HG03378 (cell line): ENCODE measurements around the gene KHDC4.
"Not testable (repeated sequence)": the region's sequence is repeated elsewhere in the genome, so short reads cannot be mapped to it uniquely, and the experiment has no call there.

Experiments used
- ATAC-seq: cut with Tn5 transposase; IDR thresholded peaks from one replicate; pipeline ENCODE4 v1.9.1; 2021; ENCODE audit warnings: mild to moderate bottlenecking, moderate library complexity; ENCODE audit not compliant: unreplicated experiment

KHDC4 gene

GRCh38 chr1:155942578-155943141, 8.4 kb upstream of the KHDC4 start:
- ATAC-seq: no peak

- no peak for ATAC-seq
Observed at GRCh38 chr1:155941845-155942531, 7.8 kb upstream of the KHDC4 start.

GRCh38 chr1:155940993-155941844, 7.0 kb upstream of the KHDC4 start, which contains the start of gene RXFP4:
TSS of gene RXFP4 (plus strand) at chr1:155941638. CDS start at chr1:155941710, 72 bp downstream.
- ATAC-seq: no peak

GRCh38 chr1:155940482-155940992, 6.3 kb upstream of the KHDC4 start:
- no peak for ATAC-seq

GRCh38 chr1:155938220-155938627, 4.0 kb upstream of the KHDC4 start:
- no peak for ATAC-seq

- ATAC-seq: no peak
Observed at GRCh38 chr1:155934936-155935590, 850 bp upstream of the KHDC4 start.

- no peak for ATAC-seq
Observed at GRCh38 chr1:155933591-155934096, 569 bp downstream of the KHDC4 start.

GRCh38 chr1:155932487-155932886, 1.7 kb downstream of the KHDC4 start:
- no peak for ATAC-seq

GRCh38 chr1:155932081-155932480, 2.1 kb downstream of the KHDC4 start:
- no peak for ATAC-seq

- ATAC-seq: no peak
Observed at GRCh38 chr1:155931332-155932038, 2.7 kb downstream of the KHDC4 start.

GRCh38 chr1:155930725-155931124, 3.5 kb downstream of the KHDC4 start:
- ATAC-seq: not testable (repeated sequence)

GRCh38 chr1:155929057-155929456, 5.2 kb downstream of the KHDC4 start:
- ATAC-seq: no peak

- no peak for ATAC-seq
Observed at GRCh38 chr1:155925506-155925905, 8.7 kb downstream of the KHDC4 start.

GRCh38 chr1:155920717-155921116, 13.5 kb downstream of the KHDC4 start:
- no peak for ATAC-seq

- ATAC-seq: no peak
Observed at GRCh38 chr1:155919801-155920200, 14.4 kb downstream of the KHDC4 start.

- ATAC-seq: no peak
Observed at GRCh38 chr1:155918660-155919059, 15.6 kb downstream of the KHDC4 start.

- no peak for ATAC-seq
Observed at GRCh38 chr1:155913969-155914757, 20.1 kb downstream of the KHDC4 start.

- no peak for ATAC-seq
Observed at GRCh38 chr1:155912056-155912536, 22.1 kb downstream of the KHDC4 start.
